Renal cortical epithelial cell (primary cell): ENCODE results near the gene LOC101059915.
"Not testable (repeated sequence)": the region's sequence is repeated elsewhere in the genome, so short reads cannot be mapped to it uniquely, and the experiment has no call there.

ENCODE experiments used
- DNase-seq: peaks from one replicate; pipeline ENCODE4 v3.0.0-alpha.2; 2011; ENCODE audit warnings: low read depth

The LOC101059915 gene

GRCh38 chrX:71640002-71640401 lies 27.3 kb upstream of the LOC101059915 start:
- no peak for DNase-seq

GRCh38 chrX:71644406-71644805 lies 22.9 kb upstream of the LOC101059915 start:
- DNase-seq = not testable (repeated sequence)

- no peak for DNase-seq
Measured at GRCh38 chrX:71650333-71650969, 16.9 kb upstream of the LOC101059915 start.

- DNase-seq = peak; percentile 50
Measured at GRCh38 chrX:71652405-71652804, 14.9 kb upstream of the LOC101059915 start.

- DNase-seq = no peak
Measured at GRCh38 chrX:71653344-71653743, 14.0 kb upstream of the LOC101059915 start.

GRCh38 chrX:71657267-71657666 lies 10.1 kb upstream of the LOC101059915 start:
- DNase-seq = no peak

GRCh38 chrX:71659342-71659741 lies 8.0 kb upstream of the LOC101059915 start:
- no peak for DNase-seq

GRCh38 chrX:71659959-71660358 lies 7.4 kb upstream of the LOC101059915 start:
- no peak for DNase-seq

GRCh38 chrX:71660562-71661416 lies 6.6 kb upstream of the LOC101059915 start:
- no peak for DNase-seq

- no peak for DNase-seq
Measured at GRCh38 chrX:71661919-71662318, 5.4 kb upstream of the LOC101059915 start.

- DNase-seq = not testable (repeated sequence)
Measured at GRCh38 chrX:71662654-71663053, 4.7 kb upstream of the LOC101059915 start.

GRCh38 chrX:71663238-71663637 lies 4.1 kb upstream of the LOC101059915 start:
- not testable (repeated sequence) for DNase-seq

- DNase-seq = not testable (repeated sequence)
Measured at GRCh38 chrX:71664202-71664601, 3.1 kb upstream of the LOC101059915 start.

GRCh38 chrX:71664889-71665491 lies 2.4 kb upstream of the LOC101059915 start:
- DNase-seq = no peak

- no peak for DNase-seq
Measured at GRCh38 chrX:71665747-71666146, 1.6 kb upstream of the LOC101059915 start.

- DNase-seq = no peak
Measured at GRCh38 chrX:71666240-71667223, 814 bp upstream of the LOC101059915 start.

GRCh38 chrX:71668248-71668595 lies 876 bp downstream of the LOC101059915 start:
- DNase-seq = no peak

- DNase-seq = no peak
Measured at GRCh38 chrX:71669492-71669891, 2.1 kb downstream of the LOC101059915 start.

- DNase-seq = not testable (repeated sequence)
Measured at GRCh38 chrX:71669947-71670346, 2.6 kb downstream of the LOC101059915 start.

GRCh38 chrX:71671043-71671780 lies 3.9 kb downstream of the LOC101059915 start:
- DNase-seq = no peak

- no peak for DNase-seq
Measured at GRCh38 chrX:71671938-71672337, 4.6 kb downstream of the LOC101059915 start.
